Keratinocyte (primary cell): Measurements from ENCODE around the gene ADAMTSL3. TPM values are rescaled to one million over a fixed set of nuclear protein-coding genes. Genes with fewer than 3 reads are reported as not detected.

Source experiments
- DNase-seq: peaks from one replicate; pipeline ENCODE4 v3.0.0-alpha.2; 2011; ENCODE audit warnings: low read depth, missing footprints, low spot score
- FAIRE-seq: peaks from 2 replicates; lab custom pipeline; 2011; peaks lifted over from hg19 to GRCh38; lab: Jason Lieb, UNC
- H2AFZ ChIP-seq: 2 replicates; pipeline ENCODE4 v1.6.0; 2012; ENCODE audit warnings: low read length, control low read depth, inconsistent platforms; ENCODE audit not compliant: control insufficient read depth
- H3K27ac ChIP-seq: 2 replicates; pipeline ENCODE4 v1.5.1; 2011; ENCODE audit warnings: low read length; ENCODE audit not compliant: control insufficient read depth, insufficient read depth
- H3K27me3 ChIP-seq: 3 replicates; pipeline ENCODE4 v1.6.0; 2011; ENCODE audit warnings: low read length; ENCODE audit not compliant: control insufficient read depth, insufficient read depth; ENCODE audit errors: extremely low read depth
- H3K36me3 ChIP-seq, 2 experiments: 2 replicates in 1 of 2; 3 replicates in 1 of 2; pipeline ENCODE4 v1.5.1; 2011; ENCODE audit warnings: low read length in 2 of 2, mild to moderate bottlenecking in 1 of 2; ENCODE audit not compliant: control insufficient read depth in 2 of 2, insufficient read depth in 2 of 2; ENCODE audit errors: extremely low read depth in 1 of 2
- H3K4me1 ChIP-seq: 3 replicates; pipeline ENCODE4 v1.5.1; 2011; ENCODE audit warnings: low read length; ENCODE audit not compliant: control insufficient read depth, insufficient read depth; ENCODE audit errors: extremely low read depth
- H3K4me2 ChIP-seq: 3 replicates; pipeline ENCODE4 v1.6.0; 2011; ENCODE audit warnings: low read depth, low read length; ENCODE audit not compliant: control insufficient read depth, insufficient read depth; ENCODE audit errors: extremely low read depth
- H3K4me3 ChIP-seq, 3 experiments: fragments of 200-600 bp in 1 of 3; sonication (generic) in 1 of 3; 2 replicates in 2 of 3; 3 replicates in 1 of 3; pipeline ENCODE4 v1.5.1; 2011 to 2016; ENCODE audit warnings: low read length in 3 of 3, mild to moderate bottlenecking in 3 of 3, control low read depth in 2 of 3, inconsistent platforms in 1 of 3, low read depth in 1 of 3, mixed read lengths in 1 of 3, mixed run types in 1 of 3, moderate library complexity in 1 of 3; ENCODE audit not compliant: control insufficient read depth in 2 of 3, insufficient read depth in 2 of 3; ENCODE audit errors: extremely low read depth in 1 of 3
- H3K79me2 ChIP-seq: 2 replicates; pipeline ENCODE4 v1.6.0; 2012; ENCODE audit warnings: low read length; ENCODE audit not compliant: control insufficient read depth, insufficient read depth
- H3K9ac ChIP-seq: 3 replicates; pipeline ENCODE4 v1.6.0; 2011; ENCODE audit warnings: low read length; ENCODE audit not compliant: control insufficient read depth, insufficient read depth; ENCODE audit errors: extremely low read depth
- H3K9me1 ChIP-seq: 3 replicates; pipeline ENCODE4 v1.6.0; 2011; ENCODE audit warnings: low read length; ENCODE audit not compliant: control insufficient read depth, insufficient read depth; ENCODE audit errors: extremely low read depth
- H3K9me3 ChIP-seq: 2 replicates; pipeline ENCODE4 v1.5.1; 2012; ENCODE audit warnings: low read depth, low read length; ENCODE audit not compliant: control insufficient read depth
- H4K20me1 ChIP-seq: 3 replicates; pipeline ENCODE4 v1.6.0; 2011; ENCODE audit warnings: low read length; ENCODE audit not compliant: control insufficient read depth, insufficient read depth; ENCODE audit errors: extremely low read depth
- CTCF ChIP-seq, 3 experiments: IDR thresholded peaks in 1 of 3; conservative IDR thresholded peaks in 1 of 3; optimal IDR thresholded peaks in 1 of 3; 2 replicates in 2 of 3; 3 replicates in 1 of 3; pipeline versions ENCODE3 to v1.5.1; 2011; ENCODE audit warnings: low read length in 3 of 3, mild to moderate bottlenecking in 3 of 3, moderate library complexity in 2 of 3, control low read depth in 1 of 3, inconsistent platforms in 1 of 3; ENCODE audit not compliant: insufficient read depth in 2 of 3; ENCODE audit errors: extremely low read depth in 1 of 3
- EZH2 ChIP-seq: IDR thresholded peaks from one replicate; pipeline ENCODE4 v1.6.1; 2012; ENCODE audit warnings: inconsistent platforms, mild to moderate bottlenecking, low read length, moderate library complexity
- dilution Hi-C: fragments of 300-500 bp; cut with MboI; formaldehyde crosslinking; loops from one replicate; pipeline ENCODE4 v1.7.0; 2020; ENCODE audit warnings: low sequenced_read_pairs; ENCODE audit not compliant: extremely low pct_ligation_motif_present
- polyA plus RNA-seq, 5 experiments: library from polyadenylated mRNA; depleted of rRNA in 3 of 5; stranded (reverse) in 3 of 5; stranded (forward) in 1 of 5; unstranded in 1 of 5; fragments of >200 nt; gene quantifications; 1 replicate in 1 of 5; 2 replicates in 3 of 5; 3 replicates in 1 of 5; pipeline versions ENCODE4 v1.2.1 to v1.2.3, GENCODE V29; 2011 to 2012; ENCODE audit warnings: missing spikeins in 2 of 5, low read depth in 1 of 5, low replicate concordance in 1 of 5

Gene ADAMTSL3
- polyA plus RNA-seq, 1 donor (not counting 4 experiments of a cell fraction or from before 2014, with no cell fraction given) = 0.01 TPM

GRCh38 chr15:83610901-83611685 lies 42.8 kb upstream of the ADAMTSL3 start:
- H3K9me1 ChIP-seq = no peaks in the 10 kb centered on the region
- no peaks in the 10 kb centered on the region for H4K20me1 ChIP-seq

GRCh38 chr15:83612226-83612625 lies 41.7 kb upstream of the ADAMTSL3 start:
- no peak overlapping the region for H2AFZ ChIP-seq
- no peaks in the 10 kb centered on the region for H3K27me3 ChIP-seq
- no peak for FAIRE-seq
- TF ChIP-seq CTCF (optimal IDR thresholded peaks at IDR 0.05 in 1 of 3, IDR thresholded peaks at IDR 0.05 in 1 of 3, conservative IDR thresholded peaks at IDR 0.05 in 1 of 3; ENCODE audit: extremely low read depth in 1 of 3, insufficient read depth in 2 of 3, low read length in 3 of 3) (no peak), EZH2 (no peak)
- no peaks in the 10 kb centered on the region for H3K79me2 ChIP-seq
- no peaks in the 10 kb centered on the region for H3K36me3 ChIP-seq
- DNase-seq = no peak
- no peak overlapping the region for H3K4me2 ChIP-seq
- no peaks in the 10 kb centered on the region for H3K9me1 ChIP-seq
- H3K4me3 ChIP-seq = no peak overlapping the region
- H3K9me3 ChIP-seq = no peaks in the 10 kb centered on the region
- H3K9ac ChIP-seq = no peak overlapping the region
- H4K20me1 ChIP-seq = no peaks in the 10 kb centered on the region
- dilution Hi-C loops = no loop called here
- no peak overlapping the region for H3K27ac ChIP-seq
- no peaks in the 10 kb centered on the region for H3K4me1 ChIP-seq

More at GRCh38 chr15:83610901-83611685, 42.8 kb upstream of the ADAMTSL3 start:
- H3K79me2 ChIP-seq = no peaks in the 10 kb centered on the region
- DNase-seq (no peak), FAIRE-seq (no peak)
- H3K36me3 ChIP-seq = no peaks in the 10 kb centered on the region
- H3K27ac ChIP-seq = no peak overlapping the region
- dilution Hi-C loops = no loop called here
- no peaks in the 10 kb centered on the region for H3K4me1 ChIP-seq
- H3K9ac ChIP-seq = no peak overlapping the region
- H2AFZ ChIP-seq = no peak overlapping the region
- no peak for TF ChIP-seq CTCF (optimal IDR thresholded peaks at IDR 0.05 in 1 of 3, IDR thresholded peaks at IDR 0.05 in 1 of 3, conservative IDR thresholded peaks at IDR 0.05 in 1 of 3; ENCODE audit: extremely low read depth in 1 of 3, insufficient read depth in 2 of 3, low read length in 3 of 3)
- no peak for TF ChIP-seq EZH2
- no peak overlapping the region for H3K4me3 ChIP-seq
- H3K4me2 ChIP-seq = no peak overlapping the region
- no peaks in the 10 kb centered on the region for H3K27me3 ChIP-seq
- no peaks in the 10 kb centered on the region for H3K9me3 ChIP-seq
